ENCODE data around the gene RHPN2.
"Not testable (repeated sequence)": the region's sequence is repeated elsewhere in the genome, so short reads cannot be mapped to it uniquely, and the experiment has no call there.

RHPN2 gene

DNA sequence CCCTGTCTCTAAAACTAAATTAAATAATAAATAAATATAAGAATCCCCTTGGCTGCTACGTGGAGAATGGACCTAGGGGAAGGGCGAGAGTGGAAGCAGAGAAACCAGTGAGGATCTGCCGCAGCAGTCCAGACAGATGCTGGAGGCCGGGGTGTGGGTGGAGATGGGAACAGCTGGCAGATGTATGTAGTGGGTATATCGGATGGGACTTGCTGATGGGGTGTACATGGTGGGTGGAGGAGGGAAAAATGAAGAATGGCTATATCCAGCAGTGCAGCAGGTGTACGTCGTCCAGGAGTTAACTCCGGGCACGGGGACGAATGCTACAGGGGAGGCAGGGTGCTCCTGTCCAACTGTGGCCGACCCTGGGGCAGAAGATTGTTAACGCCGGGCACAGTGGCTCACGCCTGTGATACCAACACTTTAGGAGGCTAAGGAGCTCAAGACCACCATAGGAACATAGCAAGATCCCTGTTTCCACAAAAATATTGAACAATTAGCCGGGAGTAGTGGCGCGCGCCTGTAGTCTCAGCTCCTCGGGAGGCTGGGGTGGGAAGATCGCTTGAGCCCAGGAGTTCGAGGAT is 93.6 kb downstream of the RHPN2 start:
- no peak for DNase-seq

GRCh38 chr19:32969549-32969948 is 95.1 kb downstream of the RHPN2 start:
- no peak for DNase-seq

- DNase-seq: no peak
These were observed 97.9 kb downstream of the RHPN2 start for GRCh38 chr19:32966750-32967149.

DNA sequence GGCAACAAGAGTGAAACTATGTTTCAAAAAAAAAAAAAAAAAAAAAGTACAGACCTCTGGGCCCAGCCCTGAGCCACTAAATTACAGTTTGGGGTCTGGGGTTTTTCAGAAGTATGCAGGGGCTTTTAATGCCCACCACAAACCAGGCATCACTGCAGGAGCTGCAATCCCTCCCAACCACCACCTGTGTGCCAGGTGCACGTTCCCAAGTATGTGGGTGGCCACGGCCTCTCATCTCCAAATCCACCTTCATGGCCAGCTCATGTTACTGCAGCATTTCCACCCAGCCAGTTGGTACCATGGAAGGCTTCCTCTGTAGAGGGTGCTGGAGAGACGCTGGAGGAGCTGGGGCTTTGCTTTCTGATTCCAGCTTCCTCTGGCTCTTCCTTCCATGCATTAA is 119.4 kb downstream of the RHPN2 start:
- no peak for DNase-seq

DNA sequence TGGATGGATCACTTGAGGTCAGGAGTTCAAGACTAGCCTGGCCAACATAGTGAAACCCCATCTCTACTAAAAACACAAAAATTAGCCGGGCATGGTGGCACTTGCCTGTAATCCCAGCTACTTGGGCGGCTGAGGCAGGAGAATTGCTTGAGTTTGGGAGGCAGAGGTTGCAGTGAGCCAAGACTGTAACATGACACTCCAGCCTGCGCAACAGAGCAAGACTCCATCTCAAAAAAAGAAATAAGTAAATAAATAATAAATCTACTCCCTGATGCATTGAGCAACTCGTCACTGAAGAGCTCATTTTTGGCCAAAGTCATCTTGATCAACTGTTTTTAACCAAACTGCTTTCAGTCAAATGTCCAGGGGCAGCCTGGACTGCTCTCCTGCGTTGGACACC is 123.4 kb downstream of the RHPN2 start:
- not testable (repeated sequence) for DNase-seq

- DNase-seq: no peak
These were observed 128.6 kb downstream of the RHPN2 start for GRCh38 chr19:32936065-32936464.

- no peak for DNase-seq
These were observed 129.1 kb downstream of the RHPN2 start for GRCh38 chr19:32935629-32936028.

DNA sequence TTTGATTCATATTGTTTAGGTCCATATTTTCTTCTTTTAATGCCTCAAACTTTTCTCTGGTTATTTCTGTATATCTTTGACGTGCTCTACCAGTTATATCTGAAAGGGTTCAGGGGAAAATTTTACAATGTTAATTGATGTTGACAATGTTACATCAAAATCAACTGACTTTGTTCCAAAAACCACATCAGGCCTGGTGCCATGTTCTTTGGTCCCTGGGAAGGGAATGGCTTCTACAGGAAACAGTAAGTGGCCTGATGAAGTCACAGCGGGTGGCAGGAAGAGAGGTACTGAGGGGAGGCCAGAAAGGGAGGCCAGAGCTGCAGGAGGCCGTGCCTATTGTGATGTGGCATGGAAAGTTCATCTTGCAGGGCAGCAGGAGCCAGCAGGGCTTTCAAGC is 131.1 kb downstream of the RHPN2 start:
- no peak for DNase-seq

DNA sequence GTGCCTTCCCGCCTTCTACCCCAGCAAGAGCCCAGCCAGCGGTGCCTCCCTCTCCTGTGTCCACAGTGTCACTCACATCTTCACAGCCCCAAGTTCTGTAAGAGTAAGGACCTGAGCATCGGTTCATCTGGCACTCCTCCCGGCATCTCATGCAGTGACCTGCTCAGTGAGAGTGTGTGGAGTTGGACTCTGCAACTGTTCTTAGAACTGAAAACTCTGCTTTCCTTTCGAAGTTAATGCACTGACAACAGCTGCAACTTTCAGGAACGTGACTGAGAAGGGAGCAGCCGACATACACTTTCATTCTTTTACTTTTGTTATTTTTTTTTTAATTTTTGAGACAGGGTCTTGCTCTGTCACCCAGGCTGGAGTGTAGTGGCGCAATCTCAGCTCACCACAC is 134.1 kb downstream of the RHPN2 start:
- no peak for DNase-seq

DNA sequence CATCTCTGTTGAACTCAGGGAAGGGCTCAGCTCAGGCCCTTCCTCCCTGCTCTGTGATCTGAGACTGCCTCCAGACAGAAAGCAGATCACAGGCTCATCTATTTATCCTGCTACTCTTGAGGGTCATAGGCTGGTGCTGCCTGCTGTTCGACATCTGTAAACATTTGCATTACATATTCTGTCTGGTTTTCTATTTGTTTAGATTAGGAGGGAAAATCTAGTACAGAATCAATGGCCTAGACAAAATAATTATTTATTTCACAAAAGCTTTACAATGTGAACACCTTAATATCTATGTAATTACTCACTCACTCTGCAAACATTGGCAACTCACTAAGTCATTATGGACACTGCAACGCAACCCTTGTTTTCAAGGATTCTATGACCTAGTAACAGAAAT is 135.9 kb downstream of the RHPN2 start:
- DNase-seq: no peak

All from inflammatory macrophage treated with lipopolysaccharide for 1 hour (primary cell).